ENCODE results near the gene FOXJ2. TPM values are rescaled to one million over a fixed set of nuclear protein-coding genes. Genes with fewer than 3 reads are reported as not detected.
A peak's percentile ranks its signal among the peaks of the same experiment; 100 is the strongest.
"Not testable (repeated sequence)": the region's sequence is repeated elsewhere in the genome, so short reads cannot be mapped to it uniquely, and the experiment has no call there.

The FOXJ2 gene
- total RNA-seq, result 16.5 and 16.8 TPM in 2 replicates

GRCh38 chr12:8032242-8033152 is at the start of gene FOXJ2:
TSS of gene FOXJ2 (plus strand) at chr12:8032716. CDS start at chr12:8039833, 7,117 bp downstream.
- no peaks in the 10 kb centered on the region for H3K9me3 Mint-ChIP-seq
- peak within 1 kb of the TSS; percentile 82 for H3K27ac Mint-ChIP-seq
- intact Hi-C loops (cut with micrococcal nuclease), result no loop called here
- H3K4me3 Mint-ChIP-seq (ENCODE audit: low read depth), result peak within 1 kb of the TSS; percentile 80
- peaks cover 44% of the 10 kb centered on the region for H3K4me1 Mint-ChIP-seq (ENCODE audit: low read depth)
- no peaks in the 10 kb centered on the region for H3K27me3 Mint-ChIP-seq (ENCODE audit: low read depth)
- DNase-seq (ENCODE audit: low spot score), result peak; percentile 74
- peaks cover 16% of the 10 kb centered on the region for H3K36me3 Mint-ChIP-seq (ENCODE audit: low read depth)

DNA sequence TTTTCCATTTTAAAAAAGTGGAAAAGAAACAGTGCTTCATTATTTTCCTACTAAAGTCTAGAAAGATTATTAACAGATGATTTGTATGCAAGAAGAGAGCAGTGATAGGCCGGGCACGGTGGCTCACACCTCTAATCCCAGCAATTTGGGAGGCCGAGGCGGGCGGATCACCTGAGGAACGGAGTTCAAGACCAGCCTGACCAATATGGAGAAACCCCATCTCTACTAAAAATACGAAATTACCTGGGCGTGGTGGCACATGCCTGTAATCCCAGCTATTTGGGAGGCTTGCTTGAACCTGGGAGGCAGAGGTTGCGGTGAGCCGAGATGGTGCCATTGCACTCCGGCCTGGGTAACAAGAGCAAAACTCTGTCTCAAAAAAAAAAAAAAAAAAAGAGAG is 49.5 kb upstream of the FOXJ2 start:
- H3K9me3 Mint-ChIP-seq; DNase-seq (ENCODE audit: low spot score); H3K27me3 Mint-ChIP-seq (ENCODE audit: low read depth); H3K27ac Mint-ChIP-seq; intact Hi-C loops (cut with micrococcal nuclease); H3K36me3 Mint-ChIP-seq (ENCODE audit: low read depth); H3K4me3 Mint-ChIP-seq (ENCODE audit: low read depth): not testable (repeated sequence)
- H3K4me1 Mint-ChIP-seq (ENCODE audit: low read depth), result peaks cover 13% of the 10 kb centered on the region

DNA sequence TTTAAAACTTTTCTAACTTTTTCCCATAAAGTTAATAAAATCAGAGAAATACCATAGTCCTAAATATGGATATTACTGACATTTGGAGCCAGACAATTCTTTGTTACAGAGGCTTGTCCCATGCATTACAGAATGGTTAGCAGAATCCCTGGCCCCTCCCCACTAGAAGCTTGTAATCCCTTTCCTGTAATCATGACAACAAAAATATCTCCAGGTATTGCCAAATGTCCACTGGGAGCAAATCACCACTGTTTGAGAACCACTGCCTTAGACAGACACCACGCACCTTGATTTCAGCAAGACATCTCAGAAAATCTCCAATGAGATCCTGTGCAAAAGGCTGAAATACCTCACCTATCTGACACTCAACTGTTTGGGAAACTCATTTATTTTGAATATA is 49.1 kb upstream of the FOXJ2 start:
- intact Hi-C loops (cut with micrococcal nuclease); DNase-seq (ENCODE audit: low spot score); H3K27me3 Mint-ChIP-seq (ENCODE audit: low read depth); H3K4me1 Mint-ChIP-seq (ENCODE audit: low read depth); H3K27ac Mint-ChIP-seq; H3K9me3 Mint-ChIP-seq; H3K4me3 Mint-ChIP-seq (ENCODE audit: low read depth); H3K36me3 Mint-ChIP-seq (ENCODE audit: low read depth): not testable (repeated sequence)

GRCh38 chr12:7984900-7985299 is 47.6 kb upstream of the FOXJ2 start:
- Mint-ChIP-seq H3K4me3 (ENCODE audit: low read depth) (no peak overlapping the region), H3K4me1 (ENCODE audit: low read depth) (peaks cover 17% of the 10 kb centered on the region), H3K27ac (no peak overlapping the region), H3K36me3 (ENCODE audit: low read depth) (no peaks in the 10 kb centered on the region), H3K9me3 (no peaks in the 10 kb centered on the region), H3K27me3 (ENCODE audit: low read depth) (no peaks in the 10 kb centered on the region)
- intact Hi-C loops (cut with micrococcal nuclease), result no loop called here
- DNase-seq (ENCODE audit: low spot score), result no peak

DNA sequence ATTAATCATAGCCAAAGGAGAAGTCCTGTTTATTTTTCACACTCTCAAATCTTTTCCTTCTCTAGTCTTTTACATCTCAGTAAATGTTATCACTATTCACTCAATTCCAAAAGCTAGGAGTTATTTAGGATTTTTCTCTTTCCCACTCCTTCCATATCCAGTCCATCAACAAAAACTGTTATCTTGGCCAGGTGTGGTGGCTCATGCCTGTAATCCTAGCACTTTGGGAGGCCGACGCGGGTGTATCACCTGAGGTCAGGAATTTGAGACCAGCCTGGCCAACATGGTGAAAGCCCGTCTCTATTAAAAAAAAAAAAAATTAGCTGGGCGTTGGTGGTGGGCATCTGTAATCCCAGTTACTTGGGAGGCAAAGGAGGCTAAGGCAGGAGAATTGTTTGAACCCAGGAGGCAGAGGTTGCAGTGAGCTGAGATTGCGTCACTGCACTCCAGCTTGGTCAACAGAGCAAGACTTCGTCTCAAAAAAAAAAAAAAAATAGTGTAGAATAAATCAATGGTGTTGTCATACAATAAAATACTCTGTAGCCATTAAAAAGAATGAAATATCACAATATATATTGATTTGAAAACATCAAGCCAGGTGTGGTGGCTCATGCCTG is 46.6 kb upstream of the FOXJ2 start:
- no peaks in the 10 kb centered on the region for H3K36me3 Mint-ChIP-seq (ENCODE audit: low read depth)
- no peak overlapping the region for H3K4me3 Mint-ChIP-seq (ENCODE audit: low read depth)
- H3K27me3 Mint-ChIP-seq (ENCODE audit: low read depth), result no peaks in the 10 kb centered on the region
- intact Hi-C loops (cut with micrococcal nuclease), result no loop called here
- no peaks in the 10 kb centered on the region for H3K9me3 Mint-ChIP-seq
- H3K27ac Mint-ChIP-seq, result no peak overlapping the region
- peaks cover 24% of the 10 kb centered on the region for H3K4me1 Mint-ChIP-seq (ENCODE audit: low read depth)
- no peak for DNase-seq (ENCODE audit: low spot score)

DNA sequence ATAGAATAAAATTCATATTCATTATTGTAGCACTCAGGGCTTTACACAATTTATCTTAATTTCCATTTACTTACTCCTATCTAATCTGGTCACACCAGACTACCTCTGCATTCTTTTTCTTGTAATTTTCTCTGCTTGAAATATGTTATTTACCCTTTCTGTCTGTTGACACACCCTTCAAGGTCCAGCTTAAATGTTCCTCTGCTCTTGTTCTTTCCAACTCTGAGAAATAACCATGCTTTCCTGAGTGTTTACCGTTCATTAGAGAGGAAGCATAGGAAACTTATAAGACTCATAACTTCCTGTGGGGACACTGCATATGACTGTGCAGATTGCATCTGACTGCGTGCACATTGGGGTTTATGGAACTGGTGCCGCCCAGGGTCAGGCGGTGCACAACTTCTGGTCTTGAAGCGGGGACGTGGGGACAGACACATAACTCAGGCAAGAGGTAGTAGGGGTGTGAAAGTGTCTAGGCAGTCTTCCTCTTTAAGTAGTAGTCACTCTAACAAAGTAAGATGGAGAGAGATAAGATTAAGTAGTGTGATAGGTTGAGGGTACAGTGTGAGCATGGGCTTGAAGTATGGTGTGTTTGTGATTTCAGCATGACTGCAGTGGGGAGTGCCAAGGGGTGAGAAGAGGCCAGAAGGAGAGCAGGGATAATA is 42.6 kb upstream of the FOXJ2 start:
- no peaks in the 10 kb centered on the region for H3K9me3 Mint-ChIP-seq
- no peaks in the 10 kb centered on the region for H3K36me3 Mint-ChIP-seq (ENCODE audit: low read depth)
- peak overlapping the region; percentile 86 for H3K27ac Mint-ChIP-seq
- peak overlapping the region; percentile 68 for H3K4me3 Mint-ChIP-seq (ENCODE audit: low read depth)
- no peaks in the 10 kb centered on the region for H3K27me3 Mint-ChIP-seq (ENCODE audit: low read depth)
- intact Hi-C loops (cut with micrococcal nuclease), result loop anchor here (1.0 to 10.0 kb wide), 7 partner anchors 19 to 1045 kb away; partner anchors contain the start of genes C12orf57, NECAP1 and RNU7-1
- H3K4me1 Mint-ChIP-seq (ENCODE audit: low read depth), result peaks cover 35% of the 10 kb centered on the region
- peak; percentile 83 for DNase-seq (ENCODE audit: low spot score)

GRCh38 chr12:7991535-7991934 is 41.0 kb upstream of the FOXJ2 start:
- peak overlapping the region; percentile 57 for H3K4me3 Mint-ChIP-seq (ENCODE audit: low read depth)
- peaks cover 34% of the 10 kb centered on the region for H3K4me1 Mint-ChIP-seq (ENCODE audit: low read depth)

DNA sequence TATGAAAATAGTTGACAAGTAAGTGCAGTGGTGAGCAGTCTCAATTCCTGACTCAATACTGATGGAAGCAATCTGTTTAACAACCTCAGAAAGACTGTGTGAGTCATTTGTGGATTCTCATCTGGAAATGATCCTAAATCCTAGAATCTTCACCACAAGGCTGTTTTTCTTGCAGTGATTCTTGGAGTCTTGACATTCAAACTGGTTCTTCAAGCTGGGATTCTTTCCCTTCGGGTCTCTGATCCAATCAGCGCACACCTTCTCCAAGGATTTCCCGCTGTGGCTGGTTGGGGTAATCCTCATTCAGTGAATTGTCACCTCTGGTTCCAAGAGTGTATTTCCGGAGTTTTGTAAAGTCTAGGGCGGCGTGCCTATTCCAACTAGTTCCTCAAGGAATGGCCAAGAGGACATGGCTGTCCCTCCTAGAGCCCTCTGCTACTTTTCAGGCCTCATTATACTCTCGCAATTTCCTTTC is 37.7 kb upstream of the FOXJ2 start:
- intact Hi-C loops (cut with micrococcal nuclease), result loop anchor here (1.0 to 10.0 kb wide), 5 partner anchors 23 to 1050 kb away; partner anchors contain the start of genes C12orf57 and RNU7-1
- H3K27me3 Mint-ChIP-seq (ENCODE audit: low read depth), result no peaks in the 10 kb centered on the region
- no peak overlapping the region for H3K27ac Mint-ChIP-seq
- H3K4me3 Mint-ChIP-seq (ENCODE audit: low read depth), result no peak overlapping the region
- H3K36me3 Mint-ChIP-seq (ENCODE audit: low read depth), result peaks cover 4% of the 10 kb centered on the region
- DNase-seq (ENCODE audit: low spot score), result no peak
- peaks cover 23% of the 10 kb centered on the region for H3K4me1 Mint-ChIP-seq (ENCODE audit: low read depth)
- peaks cover 7% of the 10 kb centered on the region for H3K9me3 Mint-ChIP-seq

More at GRCh38 chr12:7991535-7991934, 41.0 kb upstream of the FOXJ2 start:
- intact Hi-C loops (cut with micrococcal nuclease), result loop anchor here (10.0 kb wide), 1 partner anchor 1047 kb away; the partner anchor contains the start of genes C12orf57 and RNU7-1
- Mint-ChIP-seq H3K36me3 (ENCODE audit: low read depth) (no peaks in the 10 kb centered on the region), H3K27me3 (ENCODE audit: low read depth) (no peaks in the 10 kb centered on the region), H3K27ac (peak overlapping the region; percentile 86), H3K9me3 (peaks cover 1% of the 10 kb centered on the region)
- DNase-seq (ENCODE audit: low spot score), result no peak

DNA sequence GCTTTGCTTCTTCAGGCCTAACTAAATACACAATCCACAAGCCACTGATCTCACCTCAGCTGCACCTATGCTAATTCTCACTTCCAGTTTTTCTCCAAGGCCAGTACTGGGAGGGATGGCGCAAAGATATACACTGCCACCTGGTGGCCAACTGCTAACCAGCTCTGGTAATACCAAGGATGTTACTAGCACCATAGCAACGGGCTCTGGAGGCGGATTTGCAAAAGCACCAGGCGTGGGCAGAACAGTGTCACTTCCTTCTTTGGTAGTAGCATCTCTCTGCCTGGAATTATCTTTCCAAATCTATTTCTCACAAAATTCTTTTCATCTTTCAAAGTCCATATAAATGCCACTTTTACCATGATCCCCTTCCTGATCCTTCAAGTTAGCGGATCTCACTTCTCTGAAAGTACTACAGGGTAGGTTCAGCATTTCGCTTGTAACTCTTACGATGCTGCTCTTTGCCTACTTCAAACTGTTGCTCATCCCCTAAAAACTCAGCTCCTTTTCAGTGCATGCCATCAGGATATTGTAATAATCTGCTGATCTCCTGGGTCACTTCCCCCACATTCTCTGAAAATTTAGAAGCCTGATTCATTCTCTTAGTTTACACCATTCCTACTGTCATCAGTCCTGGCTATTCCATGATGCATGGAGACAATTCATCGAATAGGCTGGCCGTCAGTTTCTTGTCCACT is 37.1 kb upstream of the FOXJ2 start:
- intact Hi-C loops (cut with micrococcal nuclease), result loop anchor here (1.0 to 10.0 kb wide), 5 partner anchors 24 to 1051 kb away; partner anchors contain the start of genes C12orf57 and RNU7-1
- peaks cover 7% of the 10 kb centered on the region for H3K9me3 Mint-ChIP-seq

DNA sequence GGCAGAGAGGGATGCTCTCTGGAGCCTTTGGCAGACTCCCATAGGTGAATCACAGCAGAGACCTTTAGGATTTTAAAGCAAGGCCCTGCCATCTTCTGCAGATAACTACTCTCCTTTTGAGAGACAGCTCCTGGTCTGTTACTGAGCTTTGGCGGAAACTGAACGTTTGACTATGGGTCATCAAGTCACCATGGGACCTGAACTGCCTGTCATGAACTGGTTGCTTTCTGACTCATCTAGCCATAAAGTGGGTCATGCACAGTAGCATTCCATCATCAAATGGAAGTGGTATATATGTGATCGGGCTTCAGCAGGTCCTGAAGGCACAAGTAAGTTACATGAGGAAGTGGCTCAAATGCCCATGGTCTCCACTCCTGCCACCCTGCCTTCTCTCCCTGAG is 31.7 kb upstream of the FOXJ2 start:
- H3K36me3 Mint-ChIP-seq (ENCODE audit: low read depth); H3K27ac Mint-ChIP-seq; intact Hi-C loops (cut with micrococcal nuclease); H3K4me1 Mint-ChIP-seq (ENCODE audit: low read depth); H3K4me3 Mint-ChIP-seq (ENCODE audit: low read depth); DNase-seq (ENCODE audit: low spot score); H3K27me3 Mint-ChIP-seq (ENCODE audit: low read depth); H3K9me3 Mint-ChIP-seq: not testable (repeated sequence)

More for the DNA sequence above, 37.1 kb upstream of the FOXJ2 start:
- Mint-ChIP-seq H3K4me1 (ENCODE audit: low read depth) (peaks cover 17% of the 10 kb centered on the region), H3K36me3 (ENCODE audit: low read depth) (peaks cover 4% of the 10 kb centered on the region), H3K4me3 (ENCODE audit: low read depth) (no peak overlapping the region), H3K27me3 (ENCODE audit: low read depth) (no peaks in the 10 kb centered on the region), H3K27ac (no peak overlapping the region)
- DNase-seq (ENCODE audit: low spot score), result peak; percentile 80

GRCh38 chr12:8001496-8001895 is 31.0 kb upstream of the FOXJ2 start:
- H3K9me3 Mint-ChIP-seq; intact Hi-C loops (cut with micrococcal nuclease); H3K4me1 Mint-ChIP-seq (ENCODE audit: low read depth); H3K36me3 Mint-ChIP-seq (ENCODE audit: low read depth); H3K4me3 Mint-ChIP-seq (ENCODE audit: low read depth); DNase-seq (ENCODE audit: low spot score); H3K27ac Mint-ChIP-seq; H3K27me3 Mint-ChIP-seq (ENCODE audit: low read depth): not testable (repeated sequence)

- DNase-seq (ENCODE audit: low spot score); H3K4me1 Mint-ChIP-seq (ENCODE audit: low read depth); H3K27ac Mint-ChIP-seq; H3K4me3 Mint-ChIP-seq (ENCODE audit: low read depth); H3K9me3 Mint-ChIP-seq; H3K36me3 Mint-ChIP-seq (ENCODE audit: low read depth); intact Hi-C loops (cut with micrococcal nuclease): not testable (repeated sequence)
- peaks cover 15% of the 10 kb centered on the region for H3K27me3 Mint-ChIP-seq (ENCODE audit: low read depth)
Measured at GRCh38 chr12:8004897-8005296, 27.6 kb upstream of the FOXJ2 start.

Measured in activated T-helper 2 cell treated with anti-CD3 and anti-CD28 coated beads, Interferon-gamma antibody, Interleukin-2, Interleukin-4, amounts not matched to agents 10 μg/mL and 5 μg/mL and 100 μg/mL, durations not matched to agents 14 hours and 24 hours and 36 hours (primary cell).